Ramos (cell line): ENCODE measurements around the gene FAM234A.
"Not testable (repeated sequence)": the region's sequence is repeated elsewhere in the genome, so short reads cannot be mapped to it uniquely, and the experiment has no call there.

Experiments
- in situ Hi-C: fragments of 300-500 bp; cut with MboI; formaldehyde crosslinking; loops from one replicate; pipeline ENCODE4 v1.14.3; 2022; ENCODE audit warnings: low sequenced_read_pairs; ENCODE audit not compliant: unreplicated experiment

FAM234A gene

GRCh38 chr16:234468-235305 is at the start of gene FAM234A:
Gene FAM234A (plus strand): TSS chr16:234821. CDS start chr16:254414, 19,593 bp downstream.
- in situ Hi-C loops: no loop called here

- in situ Hi-C loops: no loop called here
These were observed 49.4 kb upstream of the FAM234A start for GRCh38 chr16:185213-185612.

GRCh38 chr16:185691-186090 is 48.9 kb upstream of the FAM234A start:
- in situ Hi-C loops: no loop called here

- in situ Hi-C loops: no loop called here
These were observed 47.3 kb upstream of the FAM234A start for GRCh38 chr16:187330-187729.

- in situ Hi-C loops: no loop called here
These were observed 45.9 kb upstream of the FAM234A start for GRCh38 chr16:188674-189073.

GRCh38 chr16:189604-190186 is 44.9 kb upstream of the FAM234A start:
- in situ Hi-C loops: loop anchor here (5.0 kb wide), 1 partner anchor 82 kb away; no protein-coding TSS in a partner anchor

- in situ Hi-C loops: loop anchor here (5.0 kb wide), 1 partner anchor 85 kb away; no protein-coding TSS in a partner anchor
These were observed 42.8 kb upstream of the FAM234A start for GRCh38 chr16:191831-192230.

GRCh38 chr16:192686-193085 is 41.9 kb upstream of the FAM234A start:
- in situ Hi-C loops: loop anchor here (5.0 kb wide), 1 partner anchor 85 kb away; no protein-coding TSS in a partner anchor

- in situ Hi-C loops: loop anchor here (5.0 kb wide), 1 partner anchor 86 kb away; no protein-coding TSS in a partner anchor
These were observed 41.2 kb upstream of the FAM234A start for GRCh38 chr16:193441-193840.

- in situ Hi-C loops: loop anchor here (5.0 kb wide), 1 partner anchor 87 kb away; no protein-coding TSS in a partner anchor
These were observed 40.1 kb upstream of the FAM234A start for GRCh38 chr16:194516-194915.

- in situ Hi-C loops: no loop called here
These were observed 34.2 kb upstream of the FAM234A start for GRCh38 chr16:200388-200787.

- in situ Hi-C loops: no loop called here
These were observed 31.4 kb upstream of the FAM234A start for GRCh38 chr16:203246-203645.

- in situ Hi-C loops: not testable (repeated sequence)
These were observed 30.6 kb upstream of the FAM234A start for GRCh38 chr16:204046-204445.

- in situ Hi-C loops: not testable (repeated sequence)
These were observed 25.3 kb upstream of the FAM234A start for GRCh38 chr16:209359-209758.

- in situ Hi-C loops: not testable (repeated sequence)
These were observed 22.9 kb upstream of the FAM234A start for GRCh38 chr16:211631-212180.

- in situ Hi-C loops: no loop called here
These were observed 21.6 kb upstream of the FAM234A start for GRCh38 chr16:212999-213398.

GRCh38 chr16:220021-220420 is 14.6 kb upstream of the FAM234A start:
- in situ Hi-C loops: no loop called here

GRCh38 chr16:228151-228851 is 6.3 kb upstream of the FAM234A start:
- in situ Hi-C loops: no loop called here

GRCh38 chr16:228852-229730 is 5.5 kb upstream of the FAM234A start, which contains the start of gene LUC7L:
Gene LUC7L (minus strand): TSS chr16:229449. CDS start chr16:229339, 110 bp downstream.
- in situ Hi-C loops: no loop called here
